GM08714 (cell line): ENCODE data around the gene DAPK2.

Experiments used
- H3K4me3 ChIP-seq: fragments of 200-500 bp; sonication (Bioruptor generic); 2 replicates; pipeline ENCODE4 v1.5.1; 2014; ENCODE audit warnings: mild to moderate bottlenecking, low read length, inconsistent platforms
- ZNF274 ChIP-seq: IDR thresholded peaks from 2 replicates; pipeline ENCODE4 v1.6.1; 2012; ENCODE audit warnings: mild to moderate bottlenecking, low read depth, low read length

DAPK2 gene

DNA sequence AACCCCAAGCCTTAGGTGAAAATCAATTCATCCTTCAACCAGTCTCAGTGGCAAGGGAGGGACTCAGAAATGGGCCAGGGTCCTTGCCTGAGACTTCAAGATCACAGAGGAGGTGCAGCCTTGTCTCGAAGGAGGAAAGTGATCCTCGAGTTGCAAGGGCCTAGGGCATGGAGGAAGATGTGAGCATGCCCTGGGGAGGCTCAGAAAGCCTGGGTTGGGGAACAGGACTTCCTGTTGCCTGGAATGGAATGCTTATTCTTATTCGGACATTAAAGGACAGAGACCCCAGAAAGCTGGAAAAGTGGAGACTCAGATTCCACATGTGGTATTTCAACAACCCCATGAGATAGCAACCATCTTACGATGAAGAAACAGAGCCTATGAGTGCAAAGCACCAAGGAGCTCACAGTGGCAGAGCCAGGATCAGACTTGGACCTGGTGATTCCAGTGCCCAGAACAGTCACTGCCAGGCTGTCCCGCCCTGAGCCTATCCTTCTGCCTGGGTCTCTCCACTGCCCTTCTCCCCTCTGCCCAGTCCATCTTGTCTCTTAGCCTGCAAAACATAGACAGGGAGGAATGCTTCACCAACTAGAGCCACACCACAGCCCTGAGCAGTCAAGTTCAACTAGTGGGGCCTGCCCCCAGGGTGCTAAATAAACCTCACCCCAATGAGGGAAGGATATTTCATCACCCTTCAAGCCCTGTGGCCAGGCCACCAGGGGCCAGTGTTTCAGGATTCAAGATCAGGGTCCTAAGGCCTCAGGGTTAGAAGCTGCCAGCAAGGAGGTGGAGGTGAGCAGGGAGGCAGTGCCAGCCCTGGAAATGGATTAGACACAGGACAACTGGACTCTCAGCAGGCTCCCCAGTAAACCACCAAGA, 21.9 kb downstream of the DAPK2 start:
- TF ChIP-seq ZNF274 = no peak
- H3K4me3 ChIP-seq = no peak overlapping the region

DNA sequence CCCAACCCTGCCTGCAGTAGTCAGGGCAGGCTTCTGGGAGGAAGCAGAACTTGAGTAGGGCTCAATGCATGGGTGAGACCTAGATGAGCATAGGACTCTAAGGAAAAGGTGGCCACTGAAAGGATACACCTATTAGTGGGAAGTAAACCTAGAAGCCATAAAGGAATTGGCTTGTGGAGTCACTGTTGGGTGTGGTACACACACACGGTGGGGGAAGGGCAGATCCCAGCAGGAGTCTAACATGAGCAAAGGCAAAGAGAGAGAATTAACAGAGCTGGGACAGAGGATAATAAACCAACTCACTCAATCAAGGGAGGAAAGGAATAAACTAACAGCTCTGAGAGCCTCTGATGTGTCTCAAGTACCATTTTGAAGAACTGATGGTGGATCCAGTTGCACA, 23.1 kb downstream of the DAPK2 start:
- H3K4me3 ChIP-seq = no peak overlapping the region
- no peak for TF ChIP-seq ZNF274

DNA sequence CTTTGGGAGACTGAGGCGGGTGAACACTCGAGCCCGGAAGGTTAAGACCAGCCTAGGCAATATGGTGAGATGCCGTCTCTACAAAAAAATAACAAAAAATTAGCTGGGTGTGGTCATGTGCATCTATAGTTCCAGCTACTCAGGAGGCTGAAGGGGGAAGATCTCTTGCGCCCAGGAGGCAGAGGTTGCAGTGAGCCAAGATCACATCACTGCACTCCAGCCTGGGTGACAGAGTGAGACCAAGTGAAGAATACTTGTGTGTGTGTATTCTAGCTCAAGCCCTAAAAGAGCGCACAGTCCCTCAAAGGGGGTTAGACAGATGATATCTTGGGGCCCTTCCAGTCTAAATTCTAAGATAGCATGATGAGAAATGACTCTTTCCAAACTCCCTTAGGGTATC, 23.7 kb downstream of the DAPK2 start:
- TF ChIP-seq ZNF274 = no peak
- no peak overlapping the region for H3K4me3 ChIP-seq

DNA sequence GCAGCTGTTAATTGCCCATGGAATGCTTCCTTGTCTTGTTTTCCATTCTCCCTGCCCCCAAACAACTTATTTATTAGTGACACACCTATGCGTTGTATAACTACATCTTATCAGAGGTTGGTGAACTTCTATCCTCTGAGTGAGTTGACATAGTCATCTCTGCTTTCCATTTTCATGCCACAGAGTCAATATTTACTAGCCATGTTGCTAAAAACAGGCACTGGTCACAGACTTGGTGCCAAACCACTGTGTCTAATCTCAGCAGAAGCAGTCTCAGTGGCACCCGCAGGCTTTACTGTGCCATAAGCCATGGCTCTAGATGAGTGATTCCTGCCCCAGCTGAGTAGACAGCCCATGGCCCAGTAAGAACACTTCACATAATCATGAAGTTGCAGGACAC, 26.5 kb downstream of the DAPK2 start:
- no peak for TF ChIP-seq ZNF274
- H3K4me3 ChIP-seq = no peak overlapping the region

DNA sequence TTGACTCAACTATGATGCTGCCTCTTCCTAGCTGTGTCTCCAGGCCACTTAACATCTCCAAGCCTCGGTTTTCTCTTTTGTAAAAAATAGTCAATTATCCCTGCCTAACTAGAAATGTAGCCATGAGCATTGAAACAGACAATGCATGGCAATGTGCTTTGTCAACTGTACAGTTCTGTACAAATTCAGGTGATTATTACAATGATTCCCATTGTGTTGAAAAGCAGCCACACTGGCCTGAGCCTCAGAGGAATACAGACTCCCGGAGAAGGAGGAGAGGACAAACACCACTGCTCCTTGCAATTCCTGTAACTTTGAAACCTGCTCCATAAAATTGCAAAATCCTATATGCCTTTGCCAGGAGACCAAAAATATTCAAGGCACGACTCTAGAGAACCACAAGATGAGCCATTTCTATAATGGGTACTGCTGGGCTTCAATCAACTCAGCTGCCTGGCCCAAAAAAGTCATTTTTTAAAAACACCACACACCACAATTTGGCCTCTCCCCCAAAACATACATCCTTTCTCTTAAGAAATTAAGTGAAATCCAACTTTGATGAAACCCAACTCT, 28.6 kb downstream of the DAPK2 start:
- H3K4me3 ChIP-seq = no peak overlapping the region
- TF ChIP-seq ZNF274 = no peak

DNA sequence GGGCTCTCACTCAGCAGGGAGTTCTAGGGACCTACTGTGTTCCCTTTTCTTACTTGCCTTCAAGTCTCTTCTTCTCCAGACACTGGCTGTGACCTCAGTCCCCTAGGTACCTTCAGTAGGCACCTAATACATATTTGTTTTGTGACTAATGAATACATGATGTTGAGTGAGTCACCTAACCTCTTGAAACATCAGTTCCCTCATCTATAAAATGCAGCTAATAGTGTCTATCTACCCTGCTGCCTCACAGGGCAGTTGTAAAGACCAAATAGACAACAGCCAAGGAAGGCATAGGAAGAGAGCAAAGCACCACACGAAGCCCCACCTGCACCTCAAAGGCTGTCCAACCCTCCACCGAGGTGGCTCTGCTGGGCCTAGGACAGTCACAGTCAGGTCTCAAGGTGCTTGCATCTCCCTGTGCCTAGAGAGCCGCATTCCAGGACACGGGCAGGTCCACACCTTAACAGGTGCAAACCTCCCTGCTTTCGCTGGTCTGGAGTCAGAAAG, 29.1 kb downstream of the DAPK2 start:
- no peak for TF ChIP-seq ZNF274
- H3K4me3 ChIP-seq = no peak overlapping the region

DNA sequence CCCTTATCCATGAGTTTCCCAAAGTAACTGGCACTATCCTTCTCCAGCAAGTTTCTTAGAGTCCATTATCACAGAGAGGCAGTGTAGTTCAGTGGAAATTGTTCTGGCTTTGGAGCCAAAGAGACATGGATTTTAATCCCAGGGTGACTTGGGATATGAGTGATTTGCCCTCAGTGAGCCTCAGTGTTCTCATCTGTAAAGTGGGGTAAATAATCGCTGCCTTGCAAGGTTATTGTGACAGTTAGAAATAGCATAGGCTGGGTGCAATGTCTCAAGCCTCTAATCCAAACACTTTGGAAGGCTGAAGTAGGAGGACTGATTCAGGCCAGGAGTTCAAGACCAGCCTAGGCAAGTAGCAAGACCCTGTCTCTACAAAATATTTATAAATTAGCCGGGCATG, 30.0 kb downstream of the DAPK2 start:
- no peak for TF ChIP-seq ZNF274

DNA sequence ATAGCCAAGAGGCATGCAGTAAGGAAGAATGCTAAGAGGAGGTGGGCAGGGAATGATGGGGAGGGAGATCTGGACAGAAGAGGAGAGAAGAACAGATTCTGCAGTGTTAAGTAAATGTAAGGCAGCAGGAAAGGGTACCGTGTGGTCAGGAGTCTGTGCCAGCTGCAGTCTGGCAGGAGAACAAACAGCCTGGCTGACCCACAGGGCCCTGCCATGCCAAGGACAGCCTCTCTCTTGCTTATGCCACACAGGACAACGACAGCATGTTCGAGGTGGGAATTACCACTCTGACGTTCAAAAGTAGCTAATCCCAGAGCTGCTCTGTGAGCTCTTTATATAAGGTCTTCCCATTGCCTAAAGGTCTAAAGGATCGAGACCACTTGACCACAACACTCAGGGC, 31.3 kb downstream of the DAPK2 start:
- no peak for TF ChIP-seq ZNF274
- H3K4me3 ChIP-seq = no peak overlapping the region

More for the DNA sequence above, 30.0 kb downstream of the DAPK2 start:
- no peak overlapping the region for H3K4me3 ChIP-seq

DNA sequence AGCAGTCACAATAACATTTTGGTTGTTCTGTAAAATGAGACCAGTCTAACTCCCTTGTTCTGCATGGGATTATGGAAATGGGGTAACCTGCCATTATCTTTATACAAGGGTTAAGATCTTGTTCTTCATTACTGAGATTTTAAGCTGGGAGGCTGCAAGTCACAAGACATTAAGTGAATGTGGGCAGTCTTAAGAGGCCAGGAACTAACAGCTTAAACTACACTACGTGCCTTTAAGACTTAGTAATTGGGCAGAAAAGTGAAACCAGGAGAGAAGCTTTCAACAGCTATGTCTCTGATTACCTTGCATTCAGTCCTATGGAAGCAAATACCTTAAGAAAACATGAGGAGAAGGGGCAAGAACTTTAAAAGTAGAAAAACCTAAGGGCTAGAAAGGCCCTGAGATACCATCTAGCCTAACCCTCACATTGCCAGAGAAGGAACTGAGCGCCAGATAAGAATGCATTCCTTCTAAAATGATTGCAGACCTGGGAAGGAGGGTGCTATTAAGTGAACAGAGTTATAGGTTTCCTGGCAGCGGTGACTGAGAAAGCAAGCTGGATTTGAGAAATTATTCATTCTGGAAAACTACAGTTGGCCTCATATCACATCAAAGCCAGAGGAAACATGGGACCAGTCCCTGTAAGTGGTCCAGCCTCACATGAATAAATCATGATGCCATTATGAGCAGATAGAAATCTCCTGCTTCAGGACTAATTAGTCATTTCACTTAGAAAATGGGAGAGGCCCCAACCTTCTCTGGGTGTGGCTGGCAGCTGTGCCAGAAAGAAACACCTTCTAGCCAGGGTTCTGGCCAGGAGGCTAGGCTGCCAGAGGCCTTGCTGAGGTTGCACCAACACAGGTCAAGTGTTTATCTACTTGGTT, 32.9 kb downstream of the DAPK2 start:
- H3K4me3 ChIP-seq = no peak overlapping the region
- TF ChIP-seq ZNF274 = no peak

DNA sequence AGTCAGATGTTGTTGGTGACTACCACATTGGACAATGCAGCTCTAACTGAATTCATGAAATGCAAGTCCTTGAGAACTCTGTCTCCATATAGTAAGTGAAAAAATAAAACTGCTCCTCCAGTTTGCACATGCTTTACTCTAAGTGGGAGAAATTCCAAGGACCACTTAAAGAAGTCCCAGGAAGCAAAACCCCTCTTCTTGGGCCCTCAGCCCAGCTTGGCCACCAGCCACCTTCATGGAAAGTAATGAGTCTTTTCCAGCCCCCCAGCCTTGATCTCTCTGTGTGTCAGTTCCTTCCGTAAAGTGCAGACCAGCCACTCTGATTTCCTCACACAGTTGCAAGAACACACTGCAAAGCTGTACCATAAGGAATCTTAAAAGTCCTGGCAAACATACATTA, 34.5 kb downstream of the DAPK2 start:
- TF ChIP-seq ZNF274 = no peak
- H3K4me3 ChIP-seq = no peak overlapping the region

DNA sequence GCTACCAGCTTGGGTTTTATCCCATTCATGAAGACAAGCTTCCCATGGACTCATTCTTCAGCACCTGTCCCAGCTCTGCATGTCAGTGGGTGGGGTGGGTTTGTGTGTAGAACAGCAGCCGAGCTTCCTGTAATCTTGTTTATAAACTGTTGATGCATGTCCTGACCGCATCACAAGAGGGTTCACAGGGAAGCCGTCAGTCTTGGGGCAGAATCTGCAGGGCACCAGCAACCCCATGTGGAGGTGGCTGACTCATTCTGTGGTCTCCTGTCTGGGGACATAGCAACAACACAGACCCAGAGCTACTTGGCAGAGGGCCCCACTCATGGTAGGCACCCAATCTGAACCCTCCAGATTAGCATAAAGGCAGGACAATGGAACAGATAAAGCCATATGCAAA, 35.6 kb downstream of the DAPK2 start:
- no peak overlapping the region for H3K4me3 ChIP-seq
- TF ChIP-seq ZNF274 = no peak

DNA sequence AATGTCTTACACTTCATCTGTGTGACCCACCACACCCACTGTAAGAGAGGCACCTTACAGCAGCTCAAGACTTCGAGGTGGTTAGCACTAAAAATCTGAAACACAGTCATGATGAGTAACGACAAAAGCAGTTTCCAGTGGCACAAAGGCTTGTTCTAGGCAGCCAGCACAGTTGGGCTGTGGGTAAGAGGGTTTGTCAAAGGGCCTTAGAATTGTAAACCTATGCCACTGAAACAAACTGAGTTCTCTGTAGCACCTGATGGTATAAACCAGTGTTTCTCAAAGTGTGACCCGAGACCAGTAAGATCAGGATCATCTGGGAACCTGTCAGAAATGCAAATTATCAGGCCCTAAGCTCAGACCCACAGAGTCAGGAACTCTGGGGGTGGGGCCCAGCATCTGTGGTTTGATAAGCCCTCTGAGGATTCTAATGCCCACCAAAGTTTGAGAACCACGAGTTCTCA, 36.5 kb downstream of the DAPK2 start:
- H3K4me3 ChIP-seq = no peak overlapping the region
- no peak for TF ChIP-seq ZNF274

DNA sequence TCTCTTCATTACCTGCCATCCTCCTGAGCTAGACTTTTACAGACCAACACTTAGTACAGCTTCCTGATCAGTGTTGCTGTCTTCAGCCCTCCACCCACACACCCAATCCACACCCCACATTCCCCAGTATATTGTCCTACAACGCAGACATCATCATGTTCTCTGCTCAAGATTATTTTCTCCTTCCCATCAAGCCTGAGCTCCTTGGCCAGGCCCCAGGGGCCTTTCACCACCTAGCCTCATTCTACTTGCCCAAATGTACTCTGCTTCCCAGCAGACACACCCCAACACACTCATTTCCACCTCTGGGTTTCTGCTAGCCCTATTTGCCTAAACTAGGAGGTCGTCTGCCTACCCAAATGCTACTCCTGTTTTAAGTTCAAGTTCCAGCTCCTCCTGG, 37.0 kb downstream of the DAPK2 start:
- TF ChIP-seq ZNF274 = no peak
- H3K4me3 ChIP-seq = no peak overlapping the region

DNA sequence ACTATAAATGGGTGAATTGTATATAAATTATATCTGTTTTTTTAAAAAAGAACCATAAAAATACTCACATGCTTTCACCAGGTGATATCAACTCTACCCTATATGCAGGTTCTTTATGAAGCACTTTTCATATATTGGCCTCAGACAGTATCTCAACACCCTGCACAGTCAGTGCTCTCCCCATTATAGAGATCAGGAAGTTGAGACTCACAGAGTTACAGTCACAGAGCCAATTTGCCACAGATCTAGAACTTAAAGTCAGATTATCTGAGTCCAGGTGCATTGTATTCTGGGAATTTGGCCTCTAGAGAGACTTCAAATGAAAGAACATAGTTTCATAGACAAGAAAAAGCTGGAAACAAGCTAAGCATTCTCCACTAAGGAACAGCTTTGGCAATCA, 38.1 kb downstream of the DAPK2 start:
- no peak for TF ChIP-seq ZNF274
- no peak overlapping the region for H3K4me3 ChIP-seq

DNA sequence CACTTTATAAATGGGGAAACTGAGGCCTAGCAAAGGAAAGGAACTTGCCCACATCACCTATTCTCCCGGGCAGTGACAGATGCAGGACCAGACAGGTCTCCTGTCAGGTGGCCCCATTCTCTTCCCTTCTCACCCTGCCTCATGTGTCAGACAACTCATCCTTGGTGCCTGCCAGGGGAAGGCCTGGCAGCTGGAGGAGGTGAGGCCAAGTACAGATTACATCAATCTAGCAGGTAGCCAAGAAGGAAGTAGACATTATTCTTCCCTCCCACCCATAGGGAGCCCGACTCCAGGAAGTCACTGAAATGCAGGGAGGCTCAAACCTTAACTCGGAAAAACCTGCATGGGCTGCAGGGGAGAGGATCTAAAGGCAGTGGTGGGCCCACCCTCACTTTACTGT, 39.6 kb downstream of the DAPK2 start:
- TF ChIP-seq ZNF274 = no peak
- no peak overlapping the region for H3K4me3 ChIP-seq
